SU-DHL-6 (cell line): ENCODE results near the gene ATF6B.

Experiments
- H2AFZ ChIP-seq: fragments of 200-600 bp; sonication (generic); 2 replicates; pipeline ENCODE4 v1.6.1; 2014; ENCODE audit warnings: low read depth, mild to moderate bottlenecking, moderate library complexity, mixed read lengths, antibody characterized with exemption, low read length; ENCODE audit not compliant: severe bottlenecking
- H3F3A ChIP-seq: fragments of 200-600 bp; shearing (Covaris generic); 2 replicates; pipeline ENCODE4 v1.6.0; 2016; ENCODE audit warnings: antibody characterized with exemption, mild to moderate bottlenecking; ENCODE audit not compliant: insufficient read depth
- H3K27ac ChIP-seq: fragments of 200-600 bp; sonication (generic); 2 replicates; pipeline ENCODE4 v1.5.1; 2016; ENCODE audit warnings: low read depth, mild to moderate bottlenecking, low read length, moderate library complexity, mixed read lengths
- H3K27me3 ChIP-seq: fragments of 200-600 bp; sonication (generic), shearing (Covaris generic); 2 replicates; pipeline ENCODE4 v1.6.0; 2014; ENCODE audit warnings: mild to moderate bottlenecking, low read length
- H3K36me3 ChIP-seq: fragments of 200-600 bp; sonication (generic); 2 replicates; pipeline ENCODE4 v1.6.1; 2014; ENCODE audit warnings: mild to moderate bottlenecking, low read length, mixed read lengths
- H3K4me2 ChIP-seq: fragments of 300-600, 200-600 bp; shearing (Covaris generic), sonication (generic); 2 replicates; pipeline ENCODE4 v1.6.0; 2014; ENCODE audit warnings: low read length, low read depth, mild to moderate bottlenecking; ENCODE audit not compliant: poor library complexity, severe bottlenecking
- H3K4me3 ChIP-seq: fragments of 200-600 bp; sonication (generic); 2 replicates; pipeline ENCODE4 v1.5.1; 2014; ENCODE audit warnings: antibody characterized with exemption, low read length, mild to moderate bottlenecking, mixed read lengths; ENCODE audit not compliant: insufficient read depth, poor library complexity, severe bottlenecking
- H3K79me2 ChIP-seq: fragments of 200-600 bp; sonication (generic); 2 replicates; pipeline ENCODE4 v1.6.1; 2014; ENCODE audit warnings: mild to moderate bottlenecking, low read length, moderate library complexity; ENCODE audit not compliant: insufficient read depth
- H3K9ac ChIP-seq: fragments of 200-600 bp; sonication (generic); 2 replicates; pipeline ENCODE4 v1.7.0; 2014; ENCODE audit warnings: mild to moderate bottlenecking, low read length
- H3K9me2 ChIP-seq: fragments of 200-600 bp; sonication (generic); replicated peaks from 2 replicates; pipeline ENCODE4 v1.6.1; 2014; ENCODE audit warnings: low read length; ENCODE audit not compliant: insufficient read depth
- H3K9me3 ChIP-seq: fragments of 200-600 bp; sonication (generic); 2 replicates; pipeline ENCODE4 v1.6.1; 2014; ENCODE audit warnings: low read length, mixed read lengths; ENCODE audit not compliant: insufficient read depth
- H4K20me1 ChIP-seq: fragments of 200-600 bp; sonication (generic); 2 replicates; pipeline ENCODE4 v1.6.1; 2014; ENCODE audit warnings: low read depth, mild to moderate bottlenecking, antibody characterized with exemption, low read length, moderate library complexity, mixed read lengths
- CTCF ChIP-seq: fragments of 200-600 bp; sonication (generic); IDR thresholded peaks from one replicate; pipeline ENCODE4 v1.5.1; 2017; ENCODE audit warnings: antibody characterized with exemption, mild to moderate bottlenecking, low read length, moderate library complexity; ENCODE audit not compliant: insufficient read depth, poor library complexity, severe bottlenecking
- EZH2phosphoT487 ChIP-seq: fragments of 200-600 bp; sonication (generic), shearing (Covaris generic); conservative IDR thresholded peaks from 2 replicates; pipeline ENCODE4 v1.6.1; 2018; ENCODE audit warnings: mild to moderate bottlenecking, antibody characterized with exemption, low read length, moderate library complexity, mixed read lengths

The ATF6B gene

GRCh38 chr6:32084780-32085179, 43.3 kb downstream of the ATF6B start:
- TF ChIP-seq EZH2phosphoT487 (no peak), CTCF (no peak)
- Histone ChIP-seq H3K27ac (no peak overlapping the region), H3K27me3 (no peaks in the 10 kb centered on the region), H3K9me2 (no peaks in the 10 kb centered on the region), H3K79me2 (no peaks in the 10 kb centered on the region), H3K9ac (no peak overlapping the region), H2AFZ (no peak overlapping the region), H3K9me3 (no peaks in the 10 kb centered on the region), H3K4me3 (no peak overlapping the region), H3F3A (no peaks in the 10 kb centered on the region), H3K36me3 (no peaks in the 10 kb centered on the region), H3K4me2 (no peak overlapping the region), H4K20me1 (no peaks in the 10 kb centered on the region)

- H3K27ac ChIP-seq = no peak overlapping the region
- no peaks in the 10 kb centered on the region for H3K9me3 ChIP-seq
- no peak overlapping the region for H2AFZ ChIP-seq
- H3K4me3 ChIP-seq = no peak overlapping the region
- no peak overlapping the region for H3K9ac ChIP-seq
- no peaks in the 10 kb centered on the region for H3F3A ChIP-seq
- no peaks in the 10 kb centered on the region for H3K79me2 ChIP-seq
- no peaks in the 10 kb centered on the region for H3K27me3 ChIP-seq
- H3K9me2 ChIP-seq = no peaks in the 10 kb centered on the region
- H3K4me2 ChIP-seq = no peak overlapping the region
- H4K20me1 ChIP-seq = no peaks in the 10 kb centered on the region
- TF ChIP-seq EZH2phosphoT487 (no peak), CTCF (no peak)
- no peaks in the 10 kb centered on the region for H3K36me3 ChIP-seq
These were observed 44.0 kb downstream of the ATF6B start for GRCh38 chr6:32083812-32084768.

DNA sequence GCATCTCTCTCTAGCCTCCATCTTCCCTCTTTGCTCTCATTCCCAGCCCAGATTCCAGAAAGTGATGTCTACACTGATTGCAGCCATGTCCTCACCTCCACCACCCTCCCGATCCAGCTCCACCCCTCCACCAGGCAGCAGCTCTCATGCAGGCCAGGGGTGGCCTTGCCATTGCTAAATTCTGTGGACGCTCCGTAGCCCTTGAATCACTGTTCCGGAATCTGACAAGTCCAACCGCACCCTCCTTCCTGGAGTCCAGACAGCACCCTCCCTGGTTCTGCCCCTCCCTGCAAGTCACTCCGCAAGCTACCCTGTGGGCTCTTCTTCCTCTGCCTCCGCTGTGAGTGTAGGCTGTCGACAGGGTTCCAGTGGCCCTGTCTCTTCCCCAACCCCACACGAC, 45.1 kb downstream of the ATF6B start:
- no peak for TF ChIP-seq EZH2phosphoT487
- TF ChIP-seq CTCF = no peak
- no peak overlapping the region for H3K27ac ChIP-seq
- no peak overlapping the region for H3K9ac ChIP-seq
- no peaks in the 10 kb centered on the region for H3K9me3 ChIP-seq
- no peaks in the 10 kb centered on the region for H3K36me3 ChIP-seq
- H3K4me2 ChIP-seq = no peak overlapping the region
- H3F3A ChIP-seq = no peaks in the 10 kb centered on the region
- no peaks in the 10 kb centered on the region for H3K9me2 ChIP-seq
- no peaks in the 10 kb centered on the region for H3K79me2 ChIP-seq
- no peaks in the 10 kb centered on the region for H3K27me3 ChIP-seq
- no peak overlapping the region for H2AFZ ChIP-seq
- no peaks in the 10 kb centered on the region for H4K20me1 ChIP-seq
- H3K4me3 ChIP-seq = no peak overlapping the region
